A549 (cell line): Measurements from ENCODE around the gene GTF2A1. TPM values are rescaled to one million over a fixed set of nuclear protein-coding genes. Genes with fewer than 3 reads are reported as not detected.

Experiments used
- ATAC-seq, 2 experiments: fragments of 200-7000 bp in 1 of 2; fragments of >200 bp in 1 of 2; cut with Nextera tagmentation in 1 of 2; cut with Tn5 transposase in 1 of 2; 3 replicates each; pipeline versions ENCODE4 v1.8.0 to v1.9.1; 2018 to 2020; ENCODE audit warnings: mild to moderate bottlenecking in 1 of 2, moderate library complexity in 1 of 2
- CTCF ChIA-PET: fragments of 300-600 bp; sonication (Branson Sonifier 250); formaldehyde crosslinking; extraction: SDS; loops from one replicate; lab custom pipeline; 2021; ENCODE audit warnings: antibody characterized with exemption, inconsistent platforms; lab: Yijun Ruan, JAX
- POLR2A ChIA-PET: fragments of 350-600 bp; formaldehyde crosslinking; extraction: SDS; loops from one replicate; lab custom pipeline; 2021; ENCODE audit warnings: antibody characterized with exemption, inconsistent platforms; lab: Yijun Ruan, JAX
- DNase-seq, 2 experiments: peaks; one replicate each; pipeline versions ENCODE4 v3.0.0 to v3.0.0-alpha.2; 2011 to 2016; ENCODE audit warnings: low read depth in 1 of 2, low spot score in 1 of 2
- FAIRE-seq: peaks from 2 replicates; lab custom pipeline; 2011; peaks lifted over from hg19 to GRCh38; lab: Jason Lieb, UNC
- H3K27ac ChIP-seq, 2 experiments: fragments of >200 bp; sonication (Bioruptor Twin); formaldehyde crosslinking; 3 replicates each; pipeline ENCODE4 v1.5.1; 2016 to 2017
- H3K4me1 ChIP-seq: fragments of >200 bp; sonication (Bioruptor Twin); formaldehyde crosslinking; 3 replicates; pipeline ENCODE4 v1.6.1; 2016
- H3K4me2 ChIP-seq: fragments of >200 bp; sonication (Bioruptor Twin); formaldehyde crosslinking; 3 replicates; pipeline ENCODE4 v1.6.1; 2016
- H3K4me3 ChIP-seq: fragments of >200 bp; sonication (Bioruptor Twin); formaldehyde crosslinking; 3 replicates; pipeline ENCODE4 v1.5.1; 2016
- H3K9me3 ChIP-seq: fragments of >200 bp; sonication (Bioruptor Twin); formaldehyde crosslinking; 3 replicates; pipeline ENCODE4 v1.6.1; 2016
- CBX2 ChIP-seq: fragments of 200-600 bp; sonication (generic); IDR thresholded peaks from 2 replicates; pipeline ENCODE4 v1.6.1; 2016; ENCODE audit warnings: low read depth, mild to moderate bottlenecking, borderline replicate concordance
- CBX8 ChIP-seq: fragments of 200-600 bp; sonication (generic); IDR thresholded peaks from 2 replicates; pipeline ENCODE4 v1.6.1; 2016
- CHD4 ChIP-seq: fragments of 200-600 bp; sonication (generic); IDR thresholded peaks from 2 replicates; pipeline ENCODE4 v1.6.1; 2016; ENCODE audit warnings: antibody characterized with exemption, mild to moderate bottlenecking, borderline replicate concordance
- E2F6 ChIP-seq: IDR thresholded peaks from 2 replicates; pipeline ENCODE4 v1.6.1; 2012; ENCODE audit warnings: low read depth, borderline replicate concordance
- ESRRA ChIP-seq: fragments of 150-350 bp; IDR thresholded peaks from 2 replicates; pipeline ENCODE4 v1.6.1; 2014; ENCODE audit warnings: mild to moderate bottlenecking, low read length, borderline replicate concordance
- FOSB ChIP-seq: fragments of 250-450 bp; sonication (Bioruptor Pico); IDR thresholded peaks from 2 replicates; pipeline ENCODE4 v1.5.0; 2020; ENCODE audit warnings: mild to moderate bottlenecking, moderate library complexity
- FOSL2 ChIP-seq, 2 experiments: fragments of 450-650 bp in 1 of 2; fragments of >200 bp in 1 of 2; sonication (Bioruptor Twin) in 1 of 2; formaldehyde crosslinking; IDR thresholded peaks; 2 replicates each; pipeline versions ENCODE4 v1.5.0 to v1.6.1; 2016 to 2020; ENCODE audit warnings: mild to moderate bottlenecking in 1 of 2, moderate library complexity in 1 of 2
- GATA3 ChIP-seq: IDR thresholded peaks from 2 replicates; pipeline ENCODE4 v1.6.1; 2012; ENCODE audit warnings: borderline replicate concordance
- HDAC2 ChIP-seq: fragments of 200-600 bp; sonication (generic); IDR thresholded peaks from 2 replicates; pipeline ENCODE4 v1.6.1; 2016
- HES2 ChIP-seq: fragments of >200 bp; sonication (Bioruptor Twin); formaldehyde crosslinking; IDR thresholded peaks from 2 replicates; pipeline ENCODE4 v1.6.1; 2016
- HEYL ChIP-seq: fragments of 250-450 bp; sonication (Bioruptor Pico); IDR thresholded peaks from 2 replicates; pipeline ENCODE4 v1.8.0; 2021; ENCODE audit warnings: mild to moderate bottlenecking, moderate library complexity
- HOXA7 ChIP-seq: fragments of 250-450 bp; sonication (Bioruptor Pico); IDR thresholded peaks from 2 replicates; pipeline ENCODE4 v1.5.0; 2020; ENCODE audit warnings: mild to moderate bottlenecking, moderate library complexity
- HOXB13 ChIP-seq: fragments of 250-450 bp; sonication (Bioruptor Pico); IDR thresholded peaks from 2 replicates; pipeline ENCODE4 v1.5.0; 2020; ENCODE audit warnings: low read depth, mild to moderate bottlenecking, moderate library complexity
- HOXB5 ChIP-seq: fragments of 250-450 bp; sonication (Bioruptor Pico); IDR thresholded peaks from 2 replicates; pipeline ENCODE4 v1.5.0; 2020; ENCODE audit warnings: mild to moderate bottlenecking, moderate library complexity
- MYC ChIP-seq: IDR thresholded peaks from 2 replicates; pipeline ENCODE4 v1.6.1; 2012; ENCODE audit warnings: mild to moderate bottlenecking, inconsistent platforms, low read length, improper control_type of control experiment, borderline replicate concordance
- NR3C1 ChIP-seq: fragments of >200 bp; sonication (Bioruptor Twin); formaldehyde crosslinking; IDR thresholded peaks from 3 replicates; pipeline ENCODE4 v1.6.1; 2017
- POLR2A ChIP-seq: IDR thresholded peaks from 2 replicates; pipeline ENCODE4 v1.6.1; 2012; ENCODE audit warnings: mild to moderate bottlenecking, low read length
- RAD21 ChIP-seq, 2 experiments: fragments of >200 bp in 1 of 2; sonication (Bioruptor Twin) in 1 of 2; formaldehyde crosslinking in 1 of 2; IDR thresholded peaks in 1 of 2; conservative IDR thresholded peaks in 1 of 2; 2 replicates in 1 of 2; 3 replicates in 1 of 2; pipeline ENCODE4 v1.6.1; 2012 to 2018; ENCODE audit warnings: inconsistent platforms in 1 of 2
- RCOR1 ChIP-seq: fragments of 150-350 bp; IDR thresholded peaks from 2 replicates; pipeline ENCODE4 v1.6.1; 2014; ENCODE audit warnings: antibody characterized with exemption, low read length, low read depth
- REST ChIP-seq: fragments of 200-600 bp; sonication (generic); IDR thresholded peaks from 2 replicates; pipeline ENCODE4 v1.6.1; 2016; ENCODE audit warnings: antibody characterized with exemption, mild to moderate bottlenecking, moderate library complexity
- TFCP2L1 ChIP-seq: fragments of 250-450 bp; sonication (Bioruptor Pico); IDR thresholded peaks from 2 replicates; pipeline ENCODE4 v1.5.0; 2021; ENCODE audit warnings: mild to moderate bottlenecking
- USF2 ChIP-seq: fragments of 450-650 bp; IDR thresholded peaks from 2 replicates; pipeline ENCODE4 v1.6.1; 2014; ENCODE audit warnings: antibody characterized with exemption
- ZC3H11A ChIP-seq: fragments of 450-650 bp; IDR thresholded peaks from 2 replicates; pipeline ENCODE4 v1.6.1; 2014; ENCODE audit warnings: antibody characterized with exemption, mild to moderate bottlenecking
- ZNF302 ChIP-seq: fragments of 250-450 bp; sonication (Bioruptor Pico); IDR thresholded peaks from 2 replicates; pipeline ENCODE4 v1.9.0; 2021; ENCODE audit warnings: inconsistent platforms, mild to moderate bottlenecking, moderate library complexity
- ZSCAN20 ChIP-seq: fragments of 250-450 bp; sonication (Bioruptor Pico); IDR thresholded peaks from 2 replicates; pipeline ENCODE4 v1.8.0; 2022; ENCODE audit warnings: mild to moderate bottlenecking, moderate library complexity
- WGBS: methylation state at CpG from one replicate; pipeline ENCODE4 v1.1.6; 2017; ENCODE audit errors: missing lambda C conversion rate; 5-methylcytosine and 5-hydroxymethylcytosine counted together
- polyA plus RNA-seq, 4 experiments: library from polyadenylated mRNA; depleted of rRNA in 3 of 4; stranded (reverse); fragments of >200 nt; fragmentation: RNase III in 1 of 4; extraction: RNeasy Plus Mini Kit Qiagen cat#74134 plus additional on column Dnase treatment in 1 of 4; gene quantifications; 2 replicates in 3 of 4; 3 replicates in 1 of 4; pipeline ENCODE4 v1.2.3, GENCODE V29; 2011 to 2017
- TF ChIP-seq, protein P1 (sequence below): fragments of 150-350 bp; IDR thresholded peaks from 2 replicates; pipeline ENCODE4 v1.6.1; 2014; ENCODE audit warnings: low read depth, mild to moderate bottlenecking, low read length

Gene GTF2A1
- polyA plus RNA-seq, 2 of the 4 experiments (the other 2 are of a cell fraction), result 12.5 to 19.6 TPM

GRCh38 chr14:81179631-81180030 lies 41.1 kb downstream of the GTF2A1 start:
- Histone ChIP-seq H3K4me2 (no peak overlapping the region), H3K4me1 (peaks cover 7% of the 10 kb centered on the region; the same call in 2 of the 3 replicates), H3K4me3 (no peak overlapping the region)
- CTCF ChIA-PET, result interaction anchor here (1.0 kb wide), 1 partner anchor 9 kb away, joined by 3 read pairs; no protein-coding TSS in a partner anchor
- TF ChIP-seq HOXB13 (CRISPR knock-in tag) (no peak), POLR2A (no peak), HOXA7 (no peak), ZC3H11A (no peak), CHD4 (no peak), FOSB (CRISPR knock-in tag) (no peak), HDAC2 (no peak), CBX8 (no peak), HOXB5 (CRISPR knock-in tag) (no peak), HEYL (no peak), FOSL2 (IDR thresholded peaks at IDR 0.05) (no peak), FOSL2 (CRISPR knock-in tag; IDR thresholded peaks at IDR 0.05) (no peak), RAD21 (conservative IDR thresholded peaks at IDR 0.05 in 1 of 2, IDR thresholded peaks at IDR 0.05 in 1 of 2) (no peak), NR3C1 (no peak), ESRRA (no peak), USF2 (no peak), ZNF302 (CRISPR knock-in tag) (no peak), TFCP2L1 (CRISPR knock-in tag) (no peak), CBX2 (no peak)
- TF ChIP-seq, protein P1, sequence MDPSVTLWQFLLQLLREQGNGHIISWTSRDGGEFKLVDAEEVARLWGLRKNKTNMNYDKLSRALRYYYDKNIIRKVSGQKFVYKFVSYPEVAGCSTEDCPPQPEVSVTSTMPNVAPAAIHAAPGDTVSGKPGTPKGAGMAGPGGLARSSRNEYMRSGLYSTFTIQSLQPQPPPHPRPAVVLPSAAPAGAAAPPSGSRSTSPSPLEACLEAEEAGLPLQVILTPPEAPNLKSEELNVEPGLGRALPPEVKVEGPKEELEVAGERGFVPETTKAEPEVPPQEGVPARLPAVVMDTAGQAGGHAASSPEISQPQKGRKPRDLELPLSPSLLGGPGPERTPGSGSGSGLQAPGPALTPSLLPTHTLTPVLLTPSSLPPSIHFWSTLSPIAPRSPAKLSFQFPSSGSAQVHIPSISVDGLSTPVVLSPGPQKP, result no peak
- TF ChIP-seq, all 56 proteins: peak for 0
- Histone ChIP-seq H3K9me3 (no peaks in the 10 kb centered on the region), H3K27ac (no peak overlapping the region)
- POLR2A ChIA-PET, result interaction anchor here (0.8 to 1.2 kb wide), 4 partner anchors 10 to 41 kb away, joined by 3 read pairs; partner anchors contain the start of gene GTF2A1
- no peak for DNase-seq
- no peak for ATAC-seq
- no peak for FAIRE-seq
- WGBS, result 91% methylated on average over 2 of the region's 2 CpGs

- Histone ChIP-seq H3K9me3 (no peaks in the 10 kb centered on the region), H3K4me1 (no peaks in the 10 kb centered on the region), H3K4me2 (no peak overlapping the region), H3K27ac (no peak overlapping the region), H3K4me3 (no peak overlapping the region)
- no peak for TF ChIP-seq ESRRA
- TF ChIP-seq HES2, result no peak
- no peak for TF ChIP-seq E2F6
- no peak for TF ChIP-seq MYC
- no peak for TF ChIP-seq REST
- TF ChIP-seq CBX2, result no peak
- TF ChIP-seq RCOR1, result no peak
- TF ChIP-seq POLR2A, result no peak
- TF ChIP-seq ZSCAN20 (CRISPR knock-in tag), result no peak
- no peak for TF ChIP-seq GATA3
- TF ChIP-seq ZC3H11A, result no peak
- ChIA-PET CTCF (interaction anchor here (0.5 kb wide), 1 partner anchor 10 kb away, joined by 3 read pairs; no protein-coding TSS in a partner anchor), POLR2A (no interaction called here)
- no peak for ATAC-seq
- no peak for FAIRE-seq
- DNase-seq, result no peak
Observed at GRCh38 chr14:81178063-81178462, 42.7 kb downstream of the GTF2A1 start.
